Esophagus squamous epithelium (tissue), 5 donors: Measurements from ENCODE around the gene MMRN2. TPM values are rescaled to one million over a fixed set of nuclear protein-coding genes. Genes with fewer than 3 reads are reported as not detected.

Experiments used
- DNase-seq: peaks from one replicate; lab custom pipeline; 2025; lab: John Stamatoyannopoulos, UW
- H3K27ac ChIP-seq, 4 donors: fragments of 200-600 bp; sonication (generic); one replicate each; pipeline ENCODE4 v1.5.1; 2016 to 2019; ENCODE audit warnings: mild to moderate bottlenecking in 1 of 4
- H3K27me3 ChIP-seq, 4 donors: fragments of 200-600 bp; sonication (generic); 1 replicate in 3 of 4; 2 replicates in 1 of 4; pipeline versions ENCODE4 v1.5.1 to v1.6.0; 2017 to 2021; ENCODE audit warnings: antibody characterized with exemption in 1 of 4
- H3K36me3 ChIP-seq, 3 donors: fragments of 200-600 bp; sonication (generic); one replicate each; pipeline ENCODE4 v1.5.1; 2016 to 2019
- H3K4me1 ChIP-seq, 3 donors: fragments of 200-600 bp; sonication (generic); one replicate each; pipeline ENCODE4 v1.5.1; 2017 to 2019
- H3K4me3 ChIP-seq, 4 donors: fragments of 200-600 bp; sonication (generic); 1 replicate in 3 of 4; 2 replicates in 1 of 4; pipeline ENCODE4 v1.5.1; 2016 to 2019; ENCODE audit warnings: mild to moderate bottlenecking in 2 of 4, moderate library complexity in 1 of 4
- H3K9me3 ChIP-seq, 3 donors: fragments of 200-600 bp; sonication (generic); one replicate each; pipeline ENCODE4 v1.5.1; 2016 to 2019
- CTCF ChIP-seq, 6 experiments: fragments of 450-650 bp in 4 of 6; fragments of 200-600 bp in 2 of 6; sonication (generic) in 2 of 6; IDR thresholded peaks; one replicate each; pipeline ENCODE4 v1.5.1; 2016 to 2019; ENCODE audit warnings: antibody characterized with exemption in 6 of 6, mild to moderate bottlenecking in 4 of 6, moderate library complexity in 4 of 6
- POLR2A ChIP-seq, 4 donors: fragments of 450-650 bp; IDR thresholded peaks; one replicate each; pipeline ENCODE4 v1.6.1; 2017; ENCODE audit warnings: antibody characterized with exemption in 4 of 4, mild to moderate bottlenecking in 4 of 4, moderate library complexity in 3 of 4
- WGBS, 2 donors: methylation state at CpG; one replicate each; pipeline ENCODE4 v1.1.5; 2018; 5-methylcytosine and 5-hydroxymethylcytosine counted together
- intact Hi-C: fragments of 100-400 bp; cut with DNase I; formaldehyde crosslinking; loops from one replicate; pipeline ENCODE4 v1.15.0; 2022
- total RNA-seq, 4 donors: library from RNA; depleted of rRNA; stranded (reverse); fragments of >200 nt; gene quantifications; one replicate each; pipeline ENCODE4 v1.1.0, GENCODE V29; 2016
- donor health status: DM: yes; HTN: yes; CAD: no.

The MMRN2 gene
- total RNA-seq, 4 donors from 2014 or later: 3.4 to 18.1 (median 11.0) TPM

- Histone ChIP-seq H3K4me3 (peak overlapping the region; percentile 49 to 75 (median 63)), H3K27me3 (no peaks in the 10 kb centered on the region), H3K27ac (peak overlapping the region; percentile 96 to 99 (median 97)), H3K36me3 (no peaks in the 10 kb centered on the region), H3K4me1 (peaks cover 48 to 96% (median 62%) of the 10 kb centered on the region in 3 donors), H3K9me3 (no peaks in the 10 kb centered on the region)
- intact Hi-C loops: loop anchor here (5.0 kb wide), 1 partner anchor 121 kb away; the partner anchor contains the start of gene GLUD1
- WGBS, 2 donors: no CpG with 5 or more reads among the region's 20 CpGs
- TF ChIP-seq POLR2A (IDR thresholded peaks at IDR 0.05) (peak in 3 of 4 donors; percentile 91 to 98 (median 98)), CTCF (IDR thresholded peaks at IDR 0.05) (peak in 1 of 6 experiments; percentile 19)
- no peak for DNase-seq
These were observed 13.5 kb upstream of the MMRN2 start for GRCh38 chr10:86970982-86971231.

GRCh38 chr10:86970162-86970981, 13.0 kb upstream of the MMRN2 start:
- Histone ChIP-seq H3K4me3 (peak overlapping the region; percentile 49 to 75 (median 63)), H3K4me1 (peaks cover 48 to 100% (median 67%) of the 10 kb centered on the region in 3 donors), H3K36me3 (no peaks in the 10 kb centered on the region), H3K9me3 (no peaks in the 10 kb centered on the region), H3K27ac (peak overlapping the region; percentile 96 to 99 (median 97)), H3K27me3 (no peaks in the 10 kb centered on the region)
- intact Hi-C loops: loop anchor here (5.0 kb wide), 1 partner anchor 122 kb away; the partner anchor contains the start of gene GLUD1
- no peak for TF ChIP-seq CTCF (IDR thresholded peaks at IDR 0.05)
- peak in 2 of 4 donors; percentile 73 to 79 for TF ChIP-seq POLR2A (IDR thresholded peaks at IDR 0.05)
- WGBS, 2 donors: 6 to 10% methylated on average over 16 of the region's 30 CpGs
- DNase-seq: no peak

- WGBS, 2 donors: 15 to 63% methylated on average over 3 to 7 of the region's 8 CpGs
- Histone ChIP-seq H3K4me1 (peaks cover 50 to 100% (median 65%) of the 10 kb centered on the region in 3 donors), H3K27ac (peak overlapping the region; percentile 96 to 99 (median 97)), H3K27me3 (no peaks in the 10 kb centered on the region), H3K9me3 (no peaks in the 10 kb centered on the region), H3K4me3 (peak overlapping the region; percentile 49 to 75 (median 63)), H3K36me3 (no peaks in the 10 kb centered on the region)
- DNase-seq: no peak
- intact Hi-C loops: loop anchor here (5.0 kb wide), 1 partner anchor 123 kb away; the partner anchor contains the start of gene GLUD1
- TF ChIP-seq CTCF (IDR thresholded peaks at IDR 0.05) (no peak), POLR2A (IDR thresholded peaks at IDR 0.05) (no peak)
These were observed 12.1 kb upstream of the MMRN2 start for GRCh38 chr10:86969421-86970041.

GRCh38 chr10:86968994-86969355, 11.6 kb upstream of the MMRN2 start:
- no peak for TF ChIP-seq POLR2A (IDR thresholded peaks at IDR 0.05)
- TF ChIP-seq CTCF (IDR thresholded peaks at IDR 0.05): no peak
- Histone ChIP-seq H3K36me3 (no peaks in the 10 kb centered on the region), H3K27ac (peak overlapping the region; percentile 96 to 99 (median 97)), H3K4me3 (peak overlapping the region; percentile 49 to 75 (median 63)), H3K9me3 (no peaks in the 10 kb centered on the region), H3K4me1 (peaks cover 56 to 100% (median 66%) of the 10 kb centered on the region in 3 donors), H3K27me3 (no peaks in the 10 kb centered on the region)
- DNase-seq: no peak
- intact Hi-C loops: no loop called here
- 24 to 27% methylated on average over 4 to 7 of the region's 9 CpGs for WGBS, 2 donors
